Thyroid gland (tissue), 4 donors: Measurements from ENCODE around the gene MON1A.

Experiments
- POLR2A ChIP-seq, 2 donors: fragments of 450-650 bp; IDR thresholded peaks; one replicate each; pipeline ENCODE4 v1.6.1; 2017; ENCODE audit warnings: antibody characterized with exemption in 2 of 2, mild to moderate bottlenecking in 2 of 2, moderate library complexity in 1 of 2
- TF ChIP-seq, protein P1 (sequence below), 6 experiments: fragments of 200-600 bp in 3 of 6; fragments of 450-650 bp in 3 of 6; sonication (generic) in 3 of 6; IDR thresholded peaks; one replicate each; pipeline ENCODE4 v1.5.1; 2016 to 2019; ENCODE audit warnings: antibody characterized with exemption in 6 of 6, mild to moderate bottlenecking in 2 of 6, inconsistent platforms in 1 of 6, moderate library complexity in 1 of 6

DNA sequence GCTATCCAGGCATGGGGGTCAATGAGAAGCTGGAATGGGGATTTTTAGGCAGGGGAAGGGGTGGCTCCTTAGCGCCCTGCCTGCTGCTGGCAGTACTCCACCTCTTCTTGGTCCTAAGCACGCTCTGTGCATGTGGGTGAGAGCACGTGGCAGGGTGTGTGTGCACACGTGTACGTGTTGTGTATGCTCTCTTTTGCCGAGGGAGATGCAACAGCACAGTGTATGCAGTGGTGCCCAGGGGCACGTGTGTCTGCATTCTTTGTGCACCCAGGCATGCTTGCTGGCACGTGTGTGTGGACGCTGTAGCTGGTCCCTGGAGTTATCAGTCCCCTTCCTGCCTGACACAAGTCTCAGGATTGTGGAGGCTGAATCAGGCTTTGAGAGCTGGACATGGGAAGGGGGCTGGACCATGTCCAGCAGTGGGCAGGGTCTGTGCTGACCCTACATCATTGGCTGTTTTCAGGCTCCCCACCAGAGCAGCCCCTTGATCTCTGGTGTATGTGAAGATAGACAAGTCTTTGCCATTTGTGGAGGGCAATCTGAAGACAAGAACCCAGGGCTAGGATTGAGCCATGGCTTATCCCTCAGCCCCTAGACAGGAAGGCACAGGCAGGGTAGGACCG is 58.0 kb downstream of the MON1A start:
- TF ChIP-seq POLR2A (IDR thresholded peaks at IDR 0.05), result no peak
- TF ChIP-seq, protein P1, sequence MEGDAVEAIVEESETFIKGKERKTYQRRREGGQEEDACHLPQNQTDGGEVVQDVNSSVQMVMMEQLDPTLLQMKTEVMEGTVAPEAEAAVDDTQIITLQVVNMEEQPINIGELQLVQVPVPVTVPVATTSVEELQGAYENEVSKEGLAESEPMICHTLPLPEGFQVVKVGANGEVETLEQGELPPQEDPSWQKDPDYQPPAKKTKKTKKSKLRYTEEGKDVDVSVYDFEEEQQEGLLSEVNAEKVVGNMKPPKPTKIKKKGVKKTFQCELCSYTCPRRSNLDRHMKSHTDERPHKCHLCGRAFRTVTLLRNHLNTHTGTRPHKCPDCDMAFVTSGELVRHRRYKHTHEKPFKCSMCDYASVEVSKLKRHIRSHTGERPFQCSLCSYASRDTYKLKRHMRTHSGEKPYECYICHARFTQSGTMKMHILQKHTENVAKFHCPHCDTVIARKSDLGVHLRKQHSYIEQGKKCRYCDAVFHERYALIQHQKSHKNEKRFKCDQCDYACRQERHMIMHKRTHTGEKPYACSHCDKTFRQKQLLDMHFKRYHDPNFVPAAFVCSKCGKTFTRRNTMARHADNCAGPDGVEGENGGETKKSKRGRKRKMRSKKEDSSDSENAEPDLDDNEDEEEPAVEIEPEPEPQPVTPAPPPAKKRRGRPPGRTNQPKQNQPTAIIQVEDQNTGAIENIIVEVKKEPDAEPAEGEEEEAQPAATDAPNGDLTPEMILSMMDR (IDR thresholded peaks at IDR 0.05), result no peak
